SHP77 (cell line): ENCODE data around the gene TXNRD2.
"Not testable (repeated sequence)": the region's sequence is repeated elsewhere in the genome, so short reads cannot be mapped to it uniquely, and the experiment has no call there.

Experiments
- DNase-seq, 2 experiments: peaks; one replicate each; lab custom pipeline; 2025; lab: John Stamatoyannopoulos, UW

TXNRD2 gene

GRCh38 chr22:19923914-19924513, 17.6 kb downstream of the TXNRD2 start:
- DNase-seq = no peak

DNA sequence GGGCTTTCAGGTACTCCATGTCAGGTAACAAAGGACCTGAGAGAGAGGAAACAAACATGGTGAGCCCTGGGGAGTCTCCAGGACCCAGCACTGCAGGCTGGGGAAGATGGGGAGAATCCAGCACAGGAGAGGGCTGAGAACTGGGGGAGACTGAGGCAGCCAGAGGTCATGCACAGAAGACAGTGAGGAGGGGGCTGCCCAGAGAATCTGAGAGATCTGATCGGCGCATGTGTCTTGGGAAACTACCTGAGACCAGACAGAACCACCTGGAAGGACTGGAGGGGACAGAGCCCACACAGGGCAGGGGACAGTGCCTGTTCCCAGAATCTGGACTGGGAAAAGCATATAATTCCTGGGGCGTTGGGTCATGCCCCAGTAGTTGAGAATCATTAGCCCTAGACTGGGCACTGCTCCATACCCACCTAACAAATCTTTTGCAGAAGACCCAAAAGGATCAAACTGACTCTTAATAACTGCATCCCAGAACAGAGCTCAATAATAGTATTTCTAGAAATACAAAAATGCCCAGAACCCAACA, 20.0 kb downstream of the TXNRD2 start:
- no peak for DNase-seq

GRCh38 chr22:19919701-19920363, 21.8 kb downstream of the TXNRD2 start:
- DNase-seq = no peak

- no peak for DNase-seq
Observed at GRCh38 chr22:19918332-19919106, 23.1 kb downstream of the TXNRD2 start.

DNA sequence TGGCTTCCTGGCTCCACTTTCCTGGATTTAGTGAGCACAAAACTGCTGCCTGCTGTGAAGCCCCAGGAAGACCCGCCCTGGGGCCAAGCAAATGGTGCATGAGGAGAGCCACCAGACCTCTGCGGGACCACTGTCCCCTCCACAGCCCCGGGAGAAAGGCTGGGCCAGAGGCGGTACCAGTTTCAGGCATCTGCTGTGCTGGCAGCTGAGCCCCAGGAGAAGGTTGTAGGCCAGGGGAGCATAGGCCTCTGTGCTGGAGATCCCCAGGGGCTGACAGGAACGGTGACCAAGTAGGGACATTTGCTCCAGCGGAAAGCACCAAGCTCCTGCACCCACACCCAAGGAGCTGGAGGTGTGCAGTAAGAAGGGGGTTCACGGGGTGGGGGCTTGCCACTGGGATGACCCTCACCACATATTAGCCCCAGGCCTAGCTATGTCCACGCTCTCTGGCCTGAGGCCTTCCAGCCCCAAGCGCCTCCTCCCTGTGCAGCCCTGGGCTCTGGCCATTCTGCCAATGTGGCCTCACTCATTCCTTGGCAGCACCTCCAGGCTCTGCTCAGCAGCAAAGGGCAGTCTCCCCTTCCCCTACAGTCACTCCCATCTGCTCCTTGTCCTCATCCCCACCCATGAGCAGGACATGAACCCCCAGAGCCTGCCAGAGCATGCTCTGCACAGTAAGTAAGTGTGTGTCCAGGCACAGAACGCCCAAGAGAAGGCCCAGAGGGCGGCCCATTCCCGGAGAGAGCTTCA, 24.1 kb downstream of the TXNRD2 start:
- DNase-seq = no peak

- DNase-seq = no peak
Observed at GRCh38 chr22:19916941-19917340, 24.7 kb downstream of the TXNRD2 start.

DNA sequence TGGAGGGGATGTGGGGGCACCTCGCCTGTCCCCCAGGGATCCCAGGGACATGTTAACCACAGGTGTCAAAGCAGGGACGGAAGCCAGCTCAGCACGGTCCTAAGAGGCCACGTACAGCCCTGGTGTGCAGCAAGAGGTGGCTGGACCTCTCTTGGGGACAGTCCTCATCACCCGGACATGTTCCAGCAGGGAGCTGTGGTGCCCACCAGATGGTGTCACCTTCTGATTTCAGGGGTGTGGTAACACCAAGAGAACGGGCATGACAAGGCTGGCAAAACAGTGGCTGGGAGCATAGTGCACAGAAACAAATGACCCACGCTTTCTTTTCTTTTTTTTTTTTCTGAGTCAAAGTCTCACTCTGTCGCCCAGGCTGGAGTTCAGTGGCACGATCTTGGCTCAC, 25.6 kb downstream of the TXNRD2 start:
- no peak for DNase-seq

DNA sequence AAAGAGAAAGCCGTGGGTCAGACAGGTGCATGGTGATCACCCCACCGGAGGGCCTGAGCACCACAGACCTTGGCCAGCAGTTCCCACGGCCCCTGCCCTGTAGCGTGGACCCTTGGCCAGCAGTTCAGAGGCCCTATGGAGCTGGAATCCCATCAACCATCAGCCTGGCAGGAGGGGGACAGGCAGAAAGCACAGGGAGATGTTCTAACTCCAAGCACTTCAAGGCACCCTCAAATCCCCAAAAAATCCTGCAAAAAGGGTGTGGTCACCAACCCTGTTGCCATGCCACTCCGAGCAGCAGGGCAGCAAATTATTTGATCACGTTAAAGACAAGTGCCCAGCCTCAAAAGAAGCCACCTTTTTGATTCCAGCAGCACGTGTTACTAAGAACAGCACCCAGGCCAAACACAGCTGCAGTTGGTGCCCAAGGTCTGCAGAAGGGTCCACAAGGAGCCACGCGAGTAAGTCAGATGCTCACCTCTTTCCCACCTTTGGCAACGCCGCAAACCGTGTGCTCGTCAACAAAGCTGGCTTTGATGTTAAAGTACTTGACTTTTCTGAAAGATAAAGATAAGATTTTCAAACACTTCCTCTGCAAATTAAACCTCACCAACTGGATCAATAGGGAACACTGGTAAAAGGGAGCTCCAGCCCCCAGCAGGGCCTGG, 26.2 kb downstream of the TXNRD2 start:
- no peak for DNase-seq

DNA sequence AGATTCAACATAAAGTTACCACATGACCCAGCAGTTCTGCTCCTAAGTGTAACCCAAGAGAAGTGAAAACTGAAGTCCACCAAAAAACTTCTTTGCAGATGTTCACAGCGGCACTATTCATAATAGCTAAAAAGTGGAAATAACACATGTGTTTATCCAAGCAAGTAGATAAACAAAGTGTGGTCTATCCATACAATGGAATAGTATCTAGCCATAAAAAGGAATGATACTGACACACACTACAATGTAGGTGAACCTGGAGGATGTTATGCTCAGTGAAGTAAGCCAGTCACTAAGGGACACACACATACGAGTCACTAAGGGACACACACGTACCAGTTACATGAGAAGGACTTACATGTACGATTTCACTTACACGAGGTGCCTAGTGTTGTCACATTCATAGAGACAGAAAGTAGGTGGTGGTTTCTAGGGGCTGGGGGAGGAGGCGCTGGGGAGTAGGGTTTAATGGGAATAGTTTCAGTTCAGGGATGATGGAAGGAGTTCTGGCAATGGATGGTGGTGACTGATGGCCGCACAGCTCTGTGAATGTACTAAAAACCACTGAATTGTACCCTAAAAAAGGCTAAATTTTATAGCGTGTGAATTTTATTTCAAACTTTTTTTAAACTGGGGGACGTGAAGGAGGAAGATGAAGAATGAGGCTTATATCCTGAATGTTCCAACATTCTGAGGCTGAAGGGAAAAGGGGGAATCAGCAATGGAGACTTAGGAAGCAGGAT, 27.2 kb downstream of the TXNRD2 start:
- DNase-seq = no peak

GRCh38 chr22:19913337-19913936, 28.2 kb downstream of the TXNRD2 start:
- DNase-seq = no peak

DNA sequence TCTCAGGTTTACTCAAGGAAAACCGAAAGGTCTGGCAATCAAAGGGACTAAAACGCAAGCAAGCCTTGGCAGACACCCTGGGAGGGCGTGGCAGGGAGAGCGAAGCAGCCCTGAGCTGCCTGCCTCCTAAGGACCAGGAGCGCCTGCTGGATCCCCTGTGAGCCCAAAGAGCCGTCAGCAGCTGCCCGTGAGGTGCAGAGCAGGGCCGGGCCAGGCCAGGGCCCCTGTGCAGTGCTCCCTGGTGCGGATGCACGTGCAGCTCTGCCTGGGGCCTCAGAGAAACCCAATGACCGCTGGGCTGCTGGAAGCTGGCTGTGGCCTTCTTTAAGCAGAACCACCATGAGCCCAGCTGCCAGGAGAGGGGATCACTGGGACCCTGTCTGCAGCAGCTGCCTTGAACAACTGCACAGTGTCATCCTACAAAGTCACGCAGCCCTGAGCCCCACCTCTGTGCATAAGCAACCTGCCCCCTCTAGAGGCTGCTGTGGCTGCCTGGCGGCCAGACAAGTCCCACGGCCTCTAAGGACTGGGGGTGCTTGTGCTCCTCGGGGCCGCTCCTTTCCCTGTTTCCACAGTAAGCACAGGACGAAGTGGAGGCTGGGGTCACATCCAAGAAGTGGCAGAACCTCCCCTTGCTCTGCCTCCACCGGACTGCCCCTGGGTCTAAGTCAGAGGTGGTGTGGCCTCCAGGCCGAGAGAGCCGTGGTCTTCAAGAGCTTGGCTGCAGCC, 29.2 kb downstream of the TXNRD2 start:
- DNase-seq = no peak

DNA sequence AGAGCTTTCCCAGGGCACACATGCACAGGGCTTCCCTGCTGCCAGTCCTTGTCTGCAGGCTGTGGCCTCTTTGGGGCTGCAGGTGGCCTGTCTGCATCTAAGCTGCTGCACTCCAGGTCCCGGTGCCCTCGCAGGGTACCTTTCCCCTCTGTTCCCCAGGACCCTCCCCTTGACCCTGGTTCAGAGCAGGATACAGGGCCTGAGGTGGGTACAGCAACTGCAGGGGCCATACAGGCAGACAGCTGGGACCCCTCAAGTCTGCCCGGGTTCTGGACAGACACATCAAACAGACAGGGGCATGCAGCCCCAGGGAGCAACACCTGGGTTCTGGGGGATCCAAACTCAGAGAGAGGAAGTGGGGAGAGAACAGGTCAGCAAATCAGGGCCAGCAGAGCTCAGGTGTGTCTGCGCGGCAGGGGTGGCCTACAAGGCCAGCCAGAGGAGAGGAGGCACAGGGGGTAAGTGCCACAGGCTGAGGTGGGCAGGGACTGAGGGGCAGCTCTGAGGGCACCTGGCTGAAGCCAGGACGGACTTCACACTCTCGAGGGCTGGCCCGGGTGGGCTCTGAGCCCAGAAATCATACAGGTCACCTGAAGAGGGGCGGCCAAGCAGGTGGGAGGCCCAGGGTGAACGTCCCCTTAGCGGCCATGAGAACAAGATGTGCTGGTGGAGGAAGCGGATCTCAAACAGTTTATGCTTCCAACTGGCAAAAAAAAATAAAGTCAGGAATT, 29.9 kb downstream of the TXNRD2 start:
- no peak for DNase-seq

DNA sequence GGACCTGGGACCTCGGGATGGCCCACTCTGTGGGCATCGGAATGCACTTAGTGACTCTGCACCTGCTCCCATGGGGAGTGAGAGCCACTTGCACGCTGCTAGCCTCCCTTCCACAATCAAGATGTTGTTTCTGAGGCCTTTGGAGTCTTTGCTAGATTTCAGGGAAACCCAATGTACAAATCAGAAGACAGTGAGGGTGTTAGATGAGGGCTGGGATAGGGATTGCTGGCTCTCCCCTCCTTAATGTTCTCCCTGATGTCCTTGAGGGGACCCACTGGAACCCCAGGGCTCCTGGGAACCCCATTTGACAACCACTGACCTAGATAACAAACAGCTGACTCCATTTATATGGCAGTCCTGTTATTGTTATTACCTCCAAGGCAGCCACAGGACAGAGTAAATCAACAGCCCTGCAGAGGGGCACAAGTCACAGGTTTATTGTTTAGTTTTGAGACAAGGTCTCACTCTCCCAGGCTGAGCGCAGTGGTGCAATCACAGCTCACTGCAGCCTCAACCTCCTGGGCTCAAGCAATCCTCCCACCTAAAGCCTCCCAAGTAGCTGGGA, 31.4 kb downstream of the TXNRD2 start:
- DNase-seq = no peak

DNA sequence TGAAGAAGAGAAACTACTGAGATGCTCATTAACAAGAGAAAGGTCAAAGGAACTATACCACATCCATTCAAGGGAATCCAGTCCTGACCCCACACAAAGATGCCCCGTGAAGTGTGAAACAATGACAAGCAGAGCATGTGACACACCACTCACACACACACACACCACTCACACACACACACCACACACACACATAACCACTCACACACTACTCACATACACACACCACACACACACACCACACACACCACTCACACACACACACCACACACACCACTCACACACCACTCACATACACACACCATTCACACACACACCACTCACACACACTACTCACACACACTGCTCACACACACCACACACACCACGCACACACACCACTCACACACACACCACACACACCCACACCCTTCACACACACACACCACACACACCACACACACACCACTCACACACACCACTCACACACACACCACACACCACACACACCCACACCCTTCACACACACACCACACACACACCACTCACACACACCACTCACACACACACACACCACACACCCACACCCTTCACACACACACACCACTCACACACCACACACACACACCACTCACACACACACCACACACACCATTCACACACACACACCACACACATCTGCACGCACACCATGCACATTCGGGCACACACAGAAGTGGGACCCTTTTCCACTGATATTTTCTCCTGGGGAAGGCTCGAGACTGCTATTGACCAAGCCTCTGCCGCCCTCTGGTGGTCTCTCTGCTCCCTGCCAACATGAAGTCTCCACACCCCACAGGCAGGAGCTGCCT, 32.1 kb downstream of the TXNRD2 start:
- peak; percentile 59 to 64 for DNase-seq

DNA sequence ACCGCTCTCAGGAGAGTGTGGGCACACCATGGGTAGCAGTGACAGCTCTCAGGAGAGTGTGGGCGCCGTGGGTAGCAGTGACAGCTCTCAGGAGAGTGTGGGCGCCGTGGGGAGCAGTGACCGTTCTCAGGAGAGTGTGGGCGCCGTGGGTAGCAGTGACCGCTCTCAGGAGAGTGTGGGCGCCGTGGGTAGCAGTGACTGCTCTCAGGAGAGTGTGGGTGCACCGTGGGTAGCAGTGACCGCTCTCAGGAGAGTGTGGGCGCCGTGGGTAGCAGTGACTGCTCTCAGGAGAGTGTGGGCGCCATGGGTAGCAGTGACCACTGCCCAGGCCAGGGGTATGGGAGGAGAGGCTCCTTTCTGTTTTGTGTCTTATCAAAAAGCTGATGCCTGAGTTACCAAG, 33.7 kb downstream of the TXNRD2 start:
- not testable (repeated sequence) for DNase-seq

- not testable (repeated sequence) for DNase-seq
Observed at GRCh38 chr22:19906864-19907263, 34.8 kb downstream of the TXNRD2 start.

DNA sequence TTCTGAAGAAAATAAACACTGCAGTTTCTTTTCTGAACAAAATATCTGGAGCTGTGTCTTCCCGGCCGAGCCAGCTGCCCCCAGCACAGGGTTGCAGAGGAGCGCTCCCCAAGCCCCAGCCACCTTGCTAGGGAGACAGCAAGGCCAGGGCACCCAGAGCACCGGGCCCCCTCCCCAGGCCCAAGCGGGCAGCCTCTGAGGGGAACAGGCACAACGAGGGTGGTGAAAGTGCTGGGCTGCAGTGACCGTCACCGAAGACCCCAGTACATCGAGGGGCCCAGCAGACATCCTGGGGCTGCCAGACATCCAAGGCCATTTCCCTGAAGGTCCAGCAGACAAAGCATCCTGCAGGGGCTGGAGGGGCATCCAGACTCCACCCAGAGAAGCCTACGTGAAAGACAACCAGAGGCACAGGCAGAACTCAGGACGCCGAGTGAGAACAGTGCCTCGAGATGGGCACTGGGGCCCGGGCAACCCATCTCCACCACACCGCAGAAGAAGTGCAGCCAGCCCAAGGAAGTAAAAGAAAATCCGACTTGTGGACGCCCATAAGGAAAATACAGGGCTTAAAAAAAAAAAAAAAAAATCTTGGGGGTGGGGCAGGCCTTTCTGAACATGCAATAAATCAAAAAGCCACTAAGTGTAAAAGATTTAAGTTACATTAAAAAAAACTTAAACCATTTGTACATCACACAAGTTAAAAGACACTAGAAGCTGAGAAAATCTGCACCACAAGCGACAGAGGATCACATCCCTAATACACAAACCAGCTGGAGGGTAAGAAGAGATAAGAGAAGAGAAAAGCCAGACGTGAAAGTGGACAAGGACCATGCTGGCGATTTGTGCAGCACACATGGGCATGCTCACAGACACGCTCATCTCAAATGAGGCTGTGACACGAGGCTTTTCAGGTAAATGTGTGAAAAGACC, 36.0 kb downstream of the TXNRD2 start:
- no peak for DNase-seq
